Pancreas (tissue), 10 donors: ENCODE measurements around the gene ARHGEF17. TPM values are rescaled to one million over a fixed set of nuclear protein-coding genes. Genes with fewer than 3 reads are reported as not detected.

Experiments used
- ATAC-seq, 4 donors: fragments of 200-7000 bp; cut with Tn5 transposase; one replicate each; pipeline versions ENCODE4 v1.8.0 to v1.9.1; 2020; ENCODE audit warnings: mild to moderate bottlenecking in 4 of 4, moderate library complexity in 4 of 4
- DNase-seq, 6 donors: peaks; one replicate each; pipeline ENCODE4 v3.0.0-alpha.2; 2020
- FAIRE-seq: peaks from 2 replicates; lab custom pipeline; 2012; peaks lifted over from hg19 to GRCh38; lab: Jason Lieb, UNC
- H3K27ac ChIP-seq, 4 donors: fragments of 200-600 bp; sonication (generic); 1 replicate in 3 of 4; 2 replicates in 1 of 4; pipeline versions ENCODE4 v1.5.0 to v1.8.0; 2020
- H3K27me3 ChIP-seq, 4 donors: fragments of 200-600 bp; one replicate each; pipeline ENCODE4 v1.8.0; 2021
- H3K36me3 ChIP-seq, 3 donors: fragments of 200-600 bp; sonication (generic) in 1 of 3; one replicate each; pipeline versions ENCODE4 v1.5.0 to v1.8.0; 2020 to 2021
- H3K4me1 ChIP-seq, 3 donors: fragments of 200-600 bp; one replicate each; pipeline ENCODE4 v1.8.0; 2021
- H3K4me3 ChIP-seq, 4 donors: fragments of 200-600 bp; sonication (generic) in 2 of 4; one replicate each; pipeline versions ENCODE4 v1.5.0 to v1.8.0; 2020 to 2021
- H3K9me3 ChIP-seq, 4 donors: fragments of 200-600 bp; one replicate each; pipeline ENCODE4 v1.8.0; 2021
- CTCF ChIP-seq, 4 donors: fragments of 200-600 bp; sonication (generic) in 3 of 4; IDR thresholded peaks; one replicate each; pipeline versions ENCODE4 v1.5.0 to v1.8.0; 2021; ENCODE audit warnings: antibody characterized with exemption in 4 of 4
- WGBS, 2 donors: extraction: QIAGEN DNeasy Blood & Tissue Kit; methylation state at CpG; one replicate each; pipeline ENCODE4 v1.1.7; 2013; 5-methylcytosine and 5-hydroxymethylcytosine counted together
- intact Hi-C, 3 donors: fragments of 100-400 bp; cut with DNase I; formaldehyde crosslinking; loops; one replicate each; pipeline versions ENCODE4 v1.11.1 to v1.14.2; 2022
- polyA plus RNA-seq, 2 donors: library from polyadenylated mRNA; stranded (reverse); fragments of 200-250 nt; gene quantifications; one replicate each; pipeline ENCODE4 v1.2.3, GENCODE V29; 2013
- total RNA-seq, 6 donors: library from RNA; stranded (reverse); fragmentation: NEBNext Ultra II Directional in 4 of 6; extraction: Animal tissue kit (Norgen Biotek cat#: 25700) in 4 of 6; gene quantifications; one replicate each; pipeline versions ENCODE4 v1.2.1 to v1.2.4, GENCODE V29; 2021 to 2023
- donor health status: healthy with polysubstance abuse.
- donor health status: DM: no; HTN: no; CAD: no; lungs with moderate emphysema.
- donor health status: DM: no; HTN: no; CAD: no.
- donor health status: control.
- donor health status: control.
- donor health status: Bipolar disorder and iron deficiency.
- donor health status: DM: yes; HTN: yes; CAD: no.
- donor health status: DM: no; HTN: no; CAD: no.
- donor health status: DM: no; HTN: no; CAD: no.
- donor health status: DM: yes; HTN: yes; CAD: no.

The ARHGEF17 gene
- total and polyA plus RNA-seq, 8 donors = 7.0 to 24.0 (median 10.4) TPM

GRCh38 chr11:73306977-73307322 lies 1.1 kb upstream of the ARHGEF17 start:
- TF ChIP-seq CTCF (IDR thresholded peaks at IDR 0.05) = no peak
- ATAC-seq = peak in 3 of 4 donors; percentile 0 to 2 (median 1)
- peak overlapping the region in 2 of 4 donors; percentile 81 to 85 for H3K27ac ChIP-seq
- H3K36me3 ChIP-seq = no peaks in the 10 kb centered on the region
- intact Hi-C loops = no loop called here
- FAIRE-seq = no peak
- 11 to 14% methylated on average over 18 of the region's 18 CpGs for WGBS, 2 donors
- H3K4me1 ChIP-seq = peaks cover 0 to 6% (median 0%) of the 10 kb centered on the region in 3 donors
- H3K4me3 ChIP-seq = peak overlapping the region in 2 of 4 donors; percentile 60 to 64
- DNase-seq = peak in 1 of 6 donors; percentile 46
- no peaks in the 10 kb centered on the region for H3K9me3 ChIP-seq
- no peaks in the 10 kb centered on the region for H3K27me3 ChIP-seq

- H3K9me3 ChIP-seq = no peaks in the 10 kb centered on the region
- H3K27me3 ChIP-seq = no peaks in the 10 kb centered on the region
- H3K27ac ChIP-seq = peak overlapping the region; percentile 85 to 93 (median 89)
- peak overlapping the region; percentile 40 to 64 (median 56) for H3K4me3 ChIP-seq
- ATAC-seq (peak; percentile 78 to 84 (median 81)), FAIRE-seq (no peak), DNase-seq (peak; percentile 92 to 99 (median 97))
- WGBS, 2 donors = 1% methylated on average over 32 to 56 of the region's 56 CpGs
- H3K4me1 ChIP-seq = peaks cover 0 to 6% (median 0%) of the 10 kb centered on the region in 3 donors
- no peaks in the 10 kb centered on the region for H3K36me3 ChIP-seq
- intact Hi-C loops = no loop called here
- TF ChIP-seq CTCF (IDR thresholded peaks at IDR 0.05) = peak; percentile 63 to 72 (median 66)
Measured at GRCh38 chr11:73307323-73308002, 613 bp upstream of the ARHGEF17 start.

- WGBS, 2 donors = 24 to 31% methylated on average over 55 to 78 of the region's 78 CpGs
Measured at GRCh38 chr11:73308961-73309919, 1.2 kb downstream of the ARHGEF17 start.

GRCh38 chr11:73310076-73310475 lies 2.0 kb downstream of the ARHGEF17 start:
- WGBS, 2 donors = 86 to 89% methylated on average over 16 of the region's 16 CpGs
- Histone ChIP-seq H3K9me3 (no peaks in the 10 kb centered on the region), H3K4me1 (peaks cover 0 to 6% (median 0%) of the 10 kb centered on the region in 3 donors), H3K27ac (peak overlapping the region in 1 of 4 donors; percentile 85), H3K4me3 (peak overlapping the region in 2 of 4 donors; percentile 60 to 64), H3K27me3 (no peaks in the 10 kb centered on the region), H3K36me3 (no peaks in the 10 kb centered on the region)
- TF ChIP-seq CTCF (IDR thresholded peaks at IDR 0.05) = no peak
- intact Hi-C loops = no loop called here
- FAIRE-seq = no peak
- DNase-seq = peak in 2 of 6 donors; percentile 46 to 80
- ATAC-seq = no peak

More at GRCh38 chr11:73308961-73309919, 1.2 kb downstream of the ARHGEF17 start:
- peaks cover 0 to 6% (median 0%) of the 10 kb centered on the region in 3 donors for H3K4me1 ChIP-seq
- TF ChIP-seq CTCF (IDR thresholded peaks at IDR 0.05) = no peak
- H3K36me3 ChIP-seq = no peaks in the 10 kb centered on the region
- FAIRE-seq (no peak), DNase-seq (peak; percentile 59 to 91 (median 72)), ATAC-seq (peak; percentile 23 to 54 (median 28))
- H3K4me3 ChIP-seq = peak overlapping the region; percentile 40 to 64 (median 56)
- no peaks in the 10 kb centered on the region for H3K9me3 ChIP-seq
- intact Hi-C loops = no loop called here
- H3K27me3 ChIP-seq = no peaks in the 10 kb centered on the region
- H3K27ac ChIP-seq = peak overlapping the region; percentile 85 to 93 (median 89)
